ENCODE results near the gene PM20D2.

PM20D2 gene

DNA sequence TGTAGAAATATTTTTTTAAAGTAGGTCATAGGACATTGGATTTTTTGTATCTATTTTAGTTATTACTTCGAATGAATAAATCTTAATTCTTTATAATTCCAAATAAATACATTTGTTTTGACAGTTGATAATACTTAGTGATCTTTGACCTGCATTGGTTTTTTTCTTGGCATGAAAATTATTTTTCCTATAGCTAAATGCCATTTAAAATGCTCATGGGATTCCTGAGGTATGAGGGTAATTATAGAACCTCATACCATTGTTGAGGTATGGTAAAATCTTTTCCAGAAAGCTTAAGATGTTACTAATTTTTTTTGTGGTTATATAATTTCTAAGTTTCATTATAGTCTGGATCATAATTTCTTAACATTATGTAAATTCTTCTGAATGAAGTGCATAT is 8.3 kb downstream of the PM20D2 start:
- no peak for DNase-seq (ENCODE audit: low read depth in 1 of 2, low spot score in 1 of 2)
- no peak for TF ChIP-seq JUND (IDR thresholded peaks at IDR 0.05; ENCODE audit: low read depth)
- in situ Hi-C loops (cut with HindIII; ENCODE audit: low pct_unique_long_range_greater_than_20kb, low sequenced_read_pairs): no loop called here

DNA sequence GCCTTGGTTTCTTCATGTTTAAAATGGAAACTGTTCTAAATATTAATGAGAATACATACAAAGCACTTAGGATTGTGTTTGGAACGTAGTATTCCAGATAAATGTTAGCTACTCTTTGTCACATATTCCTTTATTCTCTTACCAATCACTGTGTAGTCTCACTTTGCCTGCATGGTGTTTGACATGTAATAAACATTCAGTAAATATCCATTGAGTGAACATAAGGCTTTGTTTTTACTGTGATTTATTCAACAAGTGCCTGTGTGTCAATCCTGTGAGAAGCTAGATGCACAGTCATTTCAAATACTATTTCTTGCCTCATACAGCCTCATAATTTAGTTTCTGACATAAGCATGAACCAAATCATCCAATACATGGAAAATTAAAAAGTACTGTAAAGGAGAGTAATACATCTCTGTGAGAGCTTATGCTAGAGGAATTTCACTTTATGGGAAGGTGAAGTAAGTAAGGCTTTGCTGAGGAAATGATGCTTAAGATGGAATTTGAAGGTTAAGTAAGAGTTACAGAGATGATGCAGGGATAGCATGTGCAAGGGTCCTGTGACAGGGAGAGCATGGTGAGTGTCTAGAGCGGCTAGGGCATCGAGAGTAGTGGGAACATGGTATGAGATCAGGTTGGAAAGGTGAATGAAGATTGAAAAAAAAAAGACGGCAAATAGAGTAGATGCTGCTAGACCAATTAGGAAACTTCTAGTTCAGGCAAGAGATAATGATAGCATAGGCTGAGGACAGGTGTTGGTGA is 14.7 kb downstream of the PM20D2 start:
- DNase-seq (ENCODE audit: low read depth in 1 of 2, low spot score in 1 of 2): no peak
- in situ Hi-C loops (cut with HindIII; ENCODE audit: low pct_unique_long_range_greater_than_20kb, low sequenced_read_pairs): no loop called here

DNA sequence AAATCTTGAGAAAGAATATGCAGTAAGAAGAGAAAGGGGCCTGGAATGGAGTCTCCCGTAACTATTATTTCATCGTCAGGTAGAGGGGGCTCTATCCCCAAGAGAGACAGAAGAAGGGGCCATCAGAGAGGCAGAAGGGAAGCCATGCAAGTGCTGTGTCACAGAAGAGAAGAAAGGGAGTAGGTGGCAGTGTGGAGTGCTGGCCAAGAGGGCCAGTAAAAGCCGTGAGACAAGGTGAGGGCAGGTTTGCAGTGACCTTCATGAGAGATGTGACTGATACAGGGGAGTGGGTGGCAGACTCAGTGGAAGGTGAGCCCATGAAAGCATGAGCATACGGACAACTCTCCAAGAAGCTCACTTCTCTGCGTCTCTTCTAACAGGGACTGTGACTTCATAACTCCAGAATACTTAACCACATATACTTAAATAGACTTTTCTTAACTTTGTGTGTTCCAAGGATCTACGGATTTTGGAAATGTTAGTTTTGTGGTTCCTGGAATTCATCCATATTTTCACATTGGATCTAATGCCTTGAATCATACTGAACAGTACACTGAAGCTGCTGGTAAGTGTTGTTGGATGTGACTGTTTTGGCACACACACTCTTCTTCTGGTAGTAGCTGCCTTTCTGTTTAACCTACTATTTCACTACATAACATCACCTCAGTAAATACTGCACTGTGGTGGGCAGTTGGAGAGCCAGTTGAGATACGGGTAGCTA is 15.6 kb downstream of the PM20D2 start:
- no peak for DNase-seq (ENCODE audit: low read depth in 1 of 2, low spot score in 1 of 2)
- TF ChIP-seq JUND (IDR thresholded peaks at IDR 0.05; ENCODE audit: low read depth): no peak
- in situ Hi-C loops (cut with HindIII; ENCODE audit: low pct_unique_long_range_greater_than_20kb, low sequenced_read_pairs): no loop called here

More for the DNA sequence above, 14.7 kb downstream of the PM20D2 start:
- TF ChIP-seq JUND (IDR thresholded peaks at IDR 0.05; ENCODE audit: low read depth): no peak

DNA sequence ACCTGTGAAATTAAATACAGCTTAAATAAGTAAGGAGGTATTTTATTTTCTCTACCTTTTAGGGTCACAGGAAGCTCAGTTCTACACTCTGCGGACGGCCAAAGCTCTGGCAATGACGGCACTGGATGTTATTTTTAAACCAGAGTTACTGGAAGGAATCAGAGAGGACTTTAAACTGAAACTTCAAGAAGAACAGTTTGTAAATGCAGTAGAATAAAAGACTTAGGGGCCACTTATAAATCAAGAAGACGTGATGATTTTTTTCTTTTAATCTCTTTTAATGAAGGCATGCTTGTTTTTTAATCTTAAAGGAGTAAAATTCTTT is 16.2 kb downstream of the PM20D2 start:
- TF ChIP-seq JUND (IDR thresholded peaks at IDR 0.05; ENCODE audit: low read depth): no peak
- DNase-seq (ENCODE audit: low read depth in 1 of 2, low spot score in 1 of 2): no peak
- in situ Hi-C loops (cut with HindIII; ENCODE audit: low pct_unique_long_range_greater_than_20kb, low sequenced_read_pairs): no loop called here

DNA sequence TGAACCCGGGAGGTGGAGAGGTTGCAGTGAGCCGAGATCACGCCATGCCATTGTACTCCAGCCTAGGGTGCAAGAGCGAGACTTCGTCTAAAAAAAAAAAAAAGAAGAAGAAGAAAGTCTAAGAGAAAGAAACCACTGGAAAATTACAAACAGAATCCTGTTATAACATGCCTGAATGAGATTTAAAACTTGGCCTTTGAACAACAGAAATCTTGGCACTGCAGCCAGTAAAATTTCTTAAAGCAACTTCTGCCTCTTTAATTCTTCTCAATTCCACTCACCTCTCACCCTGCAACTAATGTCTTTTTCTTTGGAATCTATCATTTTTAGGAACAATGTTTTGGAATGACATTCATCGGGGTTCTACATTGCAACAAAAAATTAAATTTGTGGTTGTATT is 26.3 kb downstream of the PM20D2 start:
- no peak for TF ChIP-seq JUND (IDR thresholded peaks at IDR 0.05; ENCODE audit: low read depth)
- in situ Hi-C loops (cut with HindIII; ENCODE audit: low pct_unique_long_range_greater_than_20kb, low sequenced_read_pairs): no loop called here
- no peak for DNase-seq (ENCODE audit: low read depth in 1 of 2, low spot score in 1 of 2)

DNA sequence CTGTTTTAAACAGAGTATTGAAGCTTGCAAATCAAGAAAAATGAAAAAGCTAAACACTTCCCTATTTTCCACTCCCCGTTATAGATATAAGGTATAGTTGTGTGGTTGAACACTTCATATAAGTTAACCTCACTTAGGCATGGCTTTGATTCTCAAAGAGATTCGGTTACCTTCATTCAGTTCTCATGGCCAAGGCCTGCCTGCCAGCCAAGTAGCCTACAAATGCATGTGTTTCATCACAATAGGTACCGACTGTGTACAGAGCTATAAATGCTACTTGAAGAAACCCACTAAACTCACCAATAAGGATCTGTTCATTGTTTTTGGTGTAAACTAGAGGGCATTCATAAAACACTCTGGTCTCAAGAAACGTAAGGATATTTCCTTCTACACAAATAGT is 27.8 kb downstream of the PM20D2 start:
- DNase-seq (ENCODE audit: low read depth in 1 of 2, low spot score in 1 of 2): no peak
- no peak for TF ChIP-seq JUND (IDR thresholded peaks at IDR 0.05; ENCODE audit: low read depth)
- in situ Hi-C loops (cut with HindIII; ENCODE audit: low pct_unique_long_range_greater_than_20kb, low sequenced_read_pairs): no loop called here

DNA sequence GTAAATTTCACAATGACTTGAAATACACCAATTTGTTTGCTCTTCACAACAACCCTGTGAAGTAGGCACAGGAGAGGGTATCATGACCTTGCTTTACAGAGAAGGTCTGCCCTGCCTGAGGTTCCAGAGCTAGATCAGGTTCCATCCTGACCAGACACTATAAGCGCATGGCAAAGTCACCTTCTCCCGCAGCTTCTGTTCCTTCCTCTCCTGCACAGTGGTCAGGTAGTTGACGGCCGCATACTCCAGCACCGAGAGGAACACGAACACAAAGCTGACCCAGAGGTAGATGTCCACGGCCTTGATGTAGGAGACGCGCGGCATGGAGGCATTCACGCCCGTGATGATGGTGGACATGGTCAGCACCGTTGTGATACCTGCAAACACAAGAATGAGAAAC is 34.3 kb downstream of the PM20D2 start:
- no peak for DNase-seq (ENCODE audit: low read depth in 1 of 2, low spot score in 1 of 2)
- in situ Hi-C loops (cut with HindIII; ENCODE audit: low pct_unique_long_range_greater_than_20kb, low sequenced_read_pairs): no loop called here
- TF ChIP-seq JUND (IDR thresholded peaks at IDR 0.05; ENCODE audit: low read depth): no peak

DNA sequence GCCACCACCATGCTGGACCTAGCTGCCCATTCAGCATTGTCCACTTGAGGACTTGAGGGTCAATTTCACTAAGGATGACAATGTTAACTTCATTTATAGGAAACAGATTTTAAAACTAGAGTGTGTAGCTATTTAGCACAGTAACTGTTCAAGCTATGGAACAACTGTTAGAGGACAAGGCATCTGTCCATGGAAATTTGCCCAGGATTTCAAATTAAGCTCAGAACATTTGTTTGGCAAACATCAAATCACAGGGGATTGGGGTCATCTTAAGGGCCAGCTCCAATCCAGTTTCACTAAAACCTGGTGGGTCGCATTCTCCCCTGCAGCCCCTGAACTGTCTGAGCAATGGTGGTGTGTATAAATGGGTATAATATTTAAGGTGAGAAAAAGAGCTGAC is 35.1 kb downstream of the PM20D2 start:
- in situ Hi-C loops (cut with HindIII; ENCODE audit: low pct_unique_long_range_greater_than_20kb, low sequenced_read_pairs): no loop called here
- DNase-seq (ENCODE audit: low read depth in 1 of 2, low spot score in 1 of 2): no peak
- TF ChIP-seq JUND (IDR thresholded peaks at IDR 0.05; ENCODE audit: low read depth): no peak

DNA sequence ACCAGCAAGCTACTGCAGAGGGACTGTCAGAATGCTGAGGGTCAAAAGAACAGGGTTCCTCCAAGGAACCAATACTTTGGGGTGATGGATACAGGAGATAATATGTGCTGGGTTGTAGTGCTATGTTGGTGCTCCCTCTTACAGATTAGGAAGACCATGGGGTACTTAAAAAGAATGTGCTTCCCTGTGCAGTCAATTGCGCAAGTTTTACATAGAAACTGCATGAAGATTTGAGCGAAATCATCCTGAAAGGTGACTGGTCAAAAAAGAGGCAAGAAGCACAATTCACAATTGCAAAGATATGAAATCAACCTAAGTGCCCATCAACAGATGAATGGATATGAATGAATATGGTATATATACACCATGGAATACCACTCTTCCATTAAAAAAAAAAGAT is 37.4 kb downstream of the PM20D2 start:
- TF ChIP-seq JUND (IDR thresholded peaks at IDR 0.05; ENCODE audit: low read depth): no peak
- in situ Hi-C loops (cut with HindIII; ENCODE audit: low pct_unique_long_range_greater_than_20kb, low sequenced_read_pairs): no loop called here
- DNase-seq (ENCODE audit: low read depth in 1 of 2, low spot score in 1 of 2): no peak

DNA sequence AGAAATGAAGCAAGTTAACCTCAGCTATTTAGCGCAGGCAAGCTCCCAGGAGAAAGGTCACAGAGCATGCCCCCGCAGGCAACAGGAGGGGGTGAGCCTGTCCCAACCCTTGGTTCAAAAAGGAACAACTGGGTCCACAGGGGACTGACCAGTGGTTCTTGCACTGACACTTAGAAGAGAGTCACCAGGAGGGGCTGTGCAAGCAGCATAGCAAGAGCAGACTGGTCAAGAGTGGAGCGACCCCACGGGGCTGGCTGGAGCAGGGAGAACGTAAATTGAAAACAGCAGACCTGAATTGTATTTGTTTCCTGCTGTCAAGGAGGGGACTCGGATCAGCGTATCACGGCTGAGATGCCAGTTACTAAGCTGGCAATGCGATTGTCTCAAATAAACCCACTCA is 38.5 kb downstream of the PM20D2 start:
- in situ Hi-C loops (cut with HindIII; ENCODE audit: low pct_unique_long_range_greater_than_20kb, low sequenced_read_pairs): no loop called here
- DNase-seq (ENCODE audit: low read depth in 1 of 2, low spot score in 1 of 2): no peak
- TF ChIP-seq JUND (IDR thresholded peaks at IDR 0.05; ENCODE audit: low read depth): no peak

DNA sequence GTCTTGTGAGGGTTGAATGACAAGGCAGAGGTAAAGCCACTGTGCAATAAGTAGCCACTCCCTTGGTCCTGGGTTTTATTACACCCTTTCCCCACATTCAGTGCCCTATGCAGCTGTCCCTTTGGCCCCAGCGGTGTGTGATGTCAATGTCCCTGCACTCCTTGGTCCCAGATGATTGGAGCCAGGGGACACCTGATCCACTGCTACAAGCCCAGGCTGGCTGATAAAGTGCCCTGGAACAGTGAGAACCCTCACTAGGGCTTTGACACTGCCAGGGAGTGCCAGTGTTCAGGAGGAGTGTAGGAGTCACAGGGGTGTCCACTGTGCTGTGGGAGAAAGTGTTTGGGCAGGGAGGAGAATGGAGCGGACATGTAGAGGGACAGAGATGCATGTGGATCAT is 40.9 kb downstream of the PM20D2 start:
- no peak for TF ChIP-seq JUND (IDR thresholded peaks at IDR 0.05; ENCODE audit: low read depth)
- in situ Hi-C loops (cut with HindIII; ENCODE audit: low pct_unique_long_range_greater_than_20kb, low sequenced_read_pairs): no loop called here
- DNase-seq (ENCODE audit: low read depth in 1 of 2, low spot score in 1 of 2): no peak

DNA sequence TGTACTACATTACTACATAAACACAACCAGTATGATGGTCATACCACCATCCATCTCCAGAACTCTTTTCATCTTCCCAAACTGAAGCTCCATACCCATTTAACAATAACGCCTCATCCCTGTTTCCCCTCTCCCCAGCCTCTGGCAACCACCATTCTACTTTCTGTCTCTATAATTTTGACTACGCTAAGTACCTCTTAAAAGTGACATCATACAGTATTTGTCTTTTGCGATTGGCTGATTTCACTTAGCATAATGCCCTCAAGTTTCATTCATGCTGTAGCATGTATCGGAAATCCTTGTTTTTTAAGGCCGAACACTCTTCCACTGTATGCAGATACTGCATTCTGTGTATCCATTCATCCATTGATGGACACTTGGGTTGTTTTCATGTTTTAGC is 41.6 kb downstream of the PM20D2 start:
- no peak for TF ChIP-seq JUND (IDR thresholded peaks at IDR 0.05; ENCODE audit: low read depth)
- in situ Hi-C loops (cut with HindIII; ENCODE audit: low pct_unique_long_range_greater_than_20kb, low sequenced_read_pairs): no loop called here
- no peak for DNase-seq (ENCODE audit: low read depth in 1 of 2, low spot score in 1 of 2)

DNA sequence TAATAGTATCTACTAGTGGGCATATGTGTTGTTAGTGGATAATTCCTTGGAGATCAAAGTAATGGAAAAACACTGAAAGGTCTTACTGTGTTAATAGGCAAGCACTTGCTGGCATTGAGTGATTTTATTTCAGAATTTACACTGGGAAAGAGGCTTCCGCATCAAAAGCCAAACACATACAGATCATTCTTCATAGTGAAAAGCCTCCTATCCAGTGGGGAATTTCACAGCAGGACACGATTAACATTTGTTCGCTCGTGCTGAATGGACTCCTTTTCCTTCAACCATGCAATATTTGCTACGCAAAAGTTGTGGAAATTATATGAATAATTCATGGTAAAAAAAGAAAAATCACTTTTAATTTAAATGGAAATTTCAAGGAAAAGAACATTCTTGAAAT is 44.9 kb downstream of the PM20D2 start:
- DNase-seq (ENCODE audit: low read depth in 1 of 2, low spot score in 1 of 2): no peak
- no peak for TF ChIP-seq JUND (IDR thresholded peaks at IDR 0.05; ENCODE audit: low read depth)
- in situ Hi-C loops (cut with HindIII; ENCODE audit: low pct_unique_long_range_greater_than_20kb, low sequenced_read_pairs): no loop called here

DNA sequence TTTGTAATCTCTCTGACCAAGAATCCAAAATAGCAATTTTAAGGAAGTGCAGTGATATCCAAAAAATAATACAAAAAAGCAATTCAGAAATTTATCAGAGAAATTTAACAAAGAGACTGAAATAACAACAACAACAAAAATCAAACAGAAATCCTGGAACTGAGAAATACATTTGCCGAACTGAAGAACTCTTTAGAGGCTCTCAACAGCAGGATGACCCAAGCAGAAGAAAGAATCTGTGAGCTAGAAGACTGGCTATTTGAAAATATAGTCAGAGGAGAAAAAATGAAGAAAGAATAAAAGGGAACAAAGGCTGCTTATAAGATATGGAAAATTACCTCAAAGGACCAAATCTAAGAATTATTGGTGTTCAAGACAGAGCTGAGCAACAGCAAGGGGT is 48.7 kb downstream of the PM20D2 start:
- no peak for DNase-seq (ENCODE audit: low read depth in 1 of 2, low spot score in 1 of 2)
- no peak for TF ChIP-seq JUND (IDR thresholded peaks at IDR 0.05; ENCODE audit: low read depth)
- in situ Hi-C loops (cut with HindIII; ENCODE audit: low pct_unique_long_range_greater_than_20kb, low sequenced_read_pairs): no loop called here

Data from T47D (cell line).